ENCODE results near the gene COX6B1. TPM values are rescaled to one million over a fixed set of nuclear protein-coding genes. Genes with fewer than 3 reads are reported as not detected.

COX6B1 gene
- polyA plus RNA-seq, 1 experiment: 463 TPM

DNA sequence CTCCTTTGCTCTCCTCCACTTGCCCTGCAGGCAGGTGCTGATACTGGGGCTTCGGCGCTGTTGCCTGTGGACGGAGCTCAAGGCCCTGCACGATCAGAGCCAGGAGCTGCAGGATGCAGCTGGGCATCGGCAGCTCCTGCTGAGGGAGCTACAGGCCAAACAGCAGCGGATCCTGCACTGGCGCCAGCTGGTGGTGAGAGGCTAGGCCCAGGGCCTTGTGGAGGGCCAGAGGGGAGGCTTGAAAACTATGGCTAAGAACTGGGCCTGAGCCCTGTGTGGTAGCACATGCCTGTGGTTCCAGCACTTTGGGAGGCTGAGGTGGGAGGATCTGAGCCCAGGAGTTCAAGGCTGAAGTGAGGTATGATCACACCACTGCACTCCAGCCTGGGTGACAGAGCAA lies 29.3 kb upstream of the COX6B1 start:
- Histone ChIP-seq H3K36me3 (ENCODE audit: control insufficient read depth, insufficient read depth, low read length) (no peaks in the 10 kb centered on the region), H3K27me3 (ENCODE audit: control insufficient read depth, insufficient read depth, low read length) (no peaks in the 10 kb centered on the region), H3K4me3 (ENCODE audit: low read depth, low read length) (no peak overlapping the region)
- CTCF ChIA-PET: no interaction called here
- TF ChIP-seq, protein P1, sequence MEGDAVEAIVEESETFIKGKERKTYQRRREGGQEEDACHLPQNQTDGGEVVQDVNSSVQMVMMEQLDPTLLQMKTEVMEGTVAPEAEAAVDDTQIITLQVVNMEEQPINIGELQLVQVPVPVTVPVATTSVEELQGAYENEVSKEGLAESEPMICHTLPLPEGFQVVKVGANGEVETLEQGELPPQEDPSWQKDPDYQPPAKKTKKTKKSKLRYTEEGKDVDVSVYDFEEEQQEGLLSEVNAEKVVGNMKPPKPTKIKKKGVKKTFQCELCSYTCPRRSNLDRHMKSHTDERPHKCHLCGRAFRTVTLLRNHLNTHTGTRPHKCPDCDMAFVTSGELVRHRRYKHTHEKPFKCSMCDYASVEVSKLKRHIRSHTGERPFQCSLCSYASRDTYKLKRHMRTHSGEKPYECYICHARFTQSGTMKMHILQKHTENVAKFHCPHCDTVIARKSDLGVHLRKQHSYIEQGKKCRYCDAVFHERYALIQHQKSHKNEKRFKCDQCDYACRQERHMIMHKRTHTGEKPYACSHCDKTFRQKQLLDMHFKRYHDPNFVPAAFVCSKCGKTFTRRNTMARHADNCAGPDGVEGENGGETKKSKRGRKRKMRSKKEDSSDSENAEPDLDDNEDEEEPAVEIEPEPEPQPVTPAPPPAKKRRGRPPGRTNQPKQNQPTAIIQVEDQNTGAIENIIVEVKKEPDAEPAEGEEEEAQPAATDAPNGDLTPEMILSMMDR (IDR thresholded peaks at IDR 0.05; ENCODE audit: insufficient read depth, low read depth, low read length): no peak
- DNase-seq (ENCODE audit: low read depth): no peak
- POLR2A ChIA-PET: no interaction called here

DNA sequence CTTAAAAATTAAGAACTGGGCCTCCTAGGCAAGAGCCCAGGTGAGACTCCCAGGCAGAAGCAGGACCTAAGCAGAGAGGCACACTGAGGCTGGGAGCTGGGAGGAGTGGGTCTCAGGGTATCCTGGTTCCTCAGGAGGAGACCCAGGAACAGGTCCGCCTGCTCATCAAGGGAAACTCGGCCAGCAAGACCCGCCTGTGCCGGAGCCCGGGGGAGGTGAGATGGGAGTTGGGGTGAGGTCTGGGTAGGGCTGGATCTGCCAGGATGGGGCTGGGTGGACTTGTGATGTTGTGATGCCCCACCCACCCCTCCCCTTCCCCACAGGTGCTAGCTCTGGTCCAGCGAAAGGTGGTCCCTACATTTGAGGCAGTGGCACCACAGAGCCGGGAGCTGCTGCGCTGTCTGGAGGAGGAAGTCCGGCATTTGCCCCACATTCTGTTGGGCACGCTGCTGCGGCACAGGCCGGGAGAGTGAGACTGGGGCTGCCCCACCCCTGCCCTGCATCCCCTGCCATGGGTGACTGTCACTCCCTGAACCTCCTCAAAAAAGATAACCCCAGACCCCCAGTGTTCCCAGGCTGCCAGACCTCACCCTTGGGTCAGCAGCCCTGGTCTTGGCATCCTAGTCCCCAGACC lies 28.7 kb upstream of the COX6B1 start:
- no peaks in the 10 kb centered on the region for H3K27me3 ChIP-seq (ENCODE audit: control insufficient read depth, insufficient read depth, low read length)
- CTCF ChIA-PET: no interaction called here
- TF ChIP-seq, protein P1 (IDR thresholded peaks at IDR 0.05; ENCODE audit: insufficient read depth, low read depth, low read length): no peak
- no peaks in the 10 kb centered on the region for H3K36me3 ChIP-seq (ENCODE audit: control insufficient read depth, insufficient read depth, low read length)
- no peak overlapping the region for H3K4me3 ChIP-seq (ENCODE audit: low read depth, low read length)
- POLR2A ChIA-PET: no interaction called here
- DNase-seq (ENCODE audit: low read depth): no peak

DNA sequence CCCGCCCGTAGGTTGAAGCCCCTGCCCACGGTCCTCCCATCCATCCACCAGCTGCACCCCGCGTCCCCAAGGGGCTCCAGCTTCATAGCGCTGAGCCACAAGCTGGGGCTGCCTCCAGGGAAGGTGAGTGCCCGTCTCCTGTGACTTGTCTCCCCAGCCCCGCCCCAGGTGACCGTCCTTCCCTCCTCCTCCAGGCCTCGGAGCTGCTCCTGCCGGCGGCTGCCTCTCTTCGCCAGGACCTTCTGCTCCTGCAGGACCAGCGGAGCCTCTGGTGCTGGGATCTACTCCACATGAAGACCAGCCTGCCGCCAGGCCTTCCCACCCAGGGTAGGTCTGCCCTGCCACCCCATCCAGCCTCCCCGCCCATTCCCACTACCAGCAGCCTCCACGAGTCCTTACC lies 28.1 kb upstream of the COX6B1 start:
- POLR2A ChIA-PET: no interaction called here
- no peak for DNase-seq (ENCODE audit: low read depth)
- Histone ChIP-seq H3K27me3 (ENCODE audit: control insufficient read depth, insufficient read depth, low read length) (no peaks in the 10 kb centered on the region), H3K36me3 (ENCODE audit: control insufficient read depth, insufficient read depth, low read length) (no peaks in the 10 kb centered on the region), H3K4me3 (ENCODE audit: low read depth, low read length) (no peak overlapping the region)
- CTCF ChIA-PET: no interaction called here
- TF ChIP-seq, protein P1 (IDR thresholded peaks at IDR 0.05; ENCODE audit: insufficient read depth, low read depth, low read length): no peak

DNA sequence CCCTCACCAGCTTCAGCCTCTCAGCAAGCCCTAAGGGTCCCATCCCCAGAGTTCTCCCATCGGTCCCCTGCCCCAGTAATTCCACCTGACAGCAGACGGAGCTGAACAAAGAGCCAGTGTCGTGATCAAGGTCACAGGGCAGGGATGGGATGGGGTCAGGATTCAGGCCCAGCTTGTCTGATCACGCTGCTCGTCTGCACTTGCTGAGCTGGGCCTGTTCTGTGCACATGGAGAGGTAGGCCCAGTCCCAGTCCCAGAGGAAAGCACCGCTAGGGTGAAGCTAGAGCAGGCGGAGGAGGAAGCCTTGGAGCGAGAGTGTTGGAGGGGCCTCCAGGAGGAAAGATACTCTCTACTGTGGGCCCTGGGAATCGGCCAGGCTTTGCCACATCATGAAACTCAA lies 26.4 kb upstream of the COX6B1 start:
- no peaks in the 10 kb centered on the region for H3K27me3 ChIP-seq (ENCODE audit: control insufficient read depth, insufficient read depth, low read length)
- no peak for DNase-seq (ENCODE audit: low read depth)
- no peaks in the 10 kb centered on the region for H3K36me3 ChIP-seq (ENCODE audit: control insufficient read depth, insufficient read depth, low read length)
- ChIA-PET CTCF (no interaction called here), POLR2A (no interaction called here)
- TF ChIP-seq, protein P1 (IDR thresholded peaks at IDR 0.05; ENCODE audit: insufficient read depth, low read depth, low read length): no peak
- no peak overlapping the region for H3K4me3 ChIP-seq (ENCODE audit: low read depth, low read length)

DNA sequence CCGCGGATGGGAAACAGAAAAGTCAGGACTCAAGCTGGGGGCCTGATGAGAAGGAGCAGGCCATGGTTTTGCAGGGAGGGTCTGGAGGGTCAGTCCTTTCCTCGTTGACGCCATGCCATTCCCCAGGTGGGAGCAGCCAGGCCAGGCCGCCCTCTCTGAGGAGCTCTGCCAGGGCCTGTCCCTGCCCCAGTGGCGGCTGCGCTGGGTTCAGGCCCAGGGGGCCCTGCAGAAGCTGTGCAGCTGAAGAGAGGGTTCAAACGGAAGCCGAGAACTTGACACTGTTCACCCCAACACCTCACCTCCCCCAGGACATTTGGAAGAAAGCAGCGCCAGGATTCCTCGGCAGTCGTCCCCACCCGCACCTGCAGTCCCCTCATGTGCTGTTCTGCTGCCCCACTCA lies 25.4 kb upstream of the COX6B1 start:
- no peak overlapping the region for H3K4me3 ChIP-seq (ENCODE audit: low read depth, low read length)
- no peak for DNase-seq (ENCODE audit: low read depth)
- H3K27me3 ChIP-seq (ENCODE audit: control insufficient read depth, insufficient read depth, low read length): no peaks in the 10 kb centered on the region
- ChIA-PET POLR2A (no interaction called here), CTCF (no interaction called here)
- H3K36me3 ChIP-seq (ENCODE audit: control insufficient read depth, insufficient read depth, low read length): no peaks in the 10 kb centered on the region
- TF ChIP-seq, protein P1 (IDR thresholded peaks at IDR 0.05; ENCODE audit: insufficient read depth, low read depth, low read length): no peak
